ENCODE data around the gene TNFRSF8. TPM values are rescaled to one million over a fixed set of nuclear protein-coding genes. Genes with fewer than 3 reads are reported as not detected.
"Not testable (repeated sequence)": the region's sequence is repeated elsewhere in the genome, so short reads cannot be mapped to it uniquely, and the experiment has no call there.

Gene TNFRSF8
- polyA plus RNA-seq (2013, experiment 1 of 2; ENCODE audit: insufficient read length): not detected
- polyA plus RNA-seq (2013, experiment 2 of 2; ENCODE audit: insufficient read length): not detected

GRCh38 chr1:12063141-12064072, at the start of gene TNFRSF8:
TNFRSF8 (plus strand) TSS chr1:12063303; CDS start chr1:12063599, 296 bp downstream.
- no peak for DNase-seq

DNA sequence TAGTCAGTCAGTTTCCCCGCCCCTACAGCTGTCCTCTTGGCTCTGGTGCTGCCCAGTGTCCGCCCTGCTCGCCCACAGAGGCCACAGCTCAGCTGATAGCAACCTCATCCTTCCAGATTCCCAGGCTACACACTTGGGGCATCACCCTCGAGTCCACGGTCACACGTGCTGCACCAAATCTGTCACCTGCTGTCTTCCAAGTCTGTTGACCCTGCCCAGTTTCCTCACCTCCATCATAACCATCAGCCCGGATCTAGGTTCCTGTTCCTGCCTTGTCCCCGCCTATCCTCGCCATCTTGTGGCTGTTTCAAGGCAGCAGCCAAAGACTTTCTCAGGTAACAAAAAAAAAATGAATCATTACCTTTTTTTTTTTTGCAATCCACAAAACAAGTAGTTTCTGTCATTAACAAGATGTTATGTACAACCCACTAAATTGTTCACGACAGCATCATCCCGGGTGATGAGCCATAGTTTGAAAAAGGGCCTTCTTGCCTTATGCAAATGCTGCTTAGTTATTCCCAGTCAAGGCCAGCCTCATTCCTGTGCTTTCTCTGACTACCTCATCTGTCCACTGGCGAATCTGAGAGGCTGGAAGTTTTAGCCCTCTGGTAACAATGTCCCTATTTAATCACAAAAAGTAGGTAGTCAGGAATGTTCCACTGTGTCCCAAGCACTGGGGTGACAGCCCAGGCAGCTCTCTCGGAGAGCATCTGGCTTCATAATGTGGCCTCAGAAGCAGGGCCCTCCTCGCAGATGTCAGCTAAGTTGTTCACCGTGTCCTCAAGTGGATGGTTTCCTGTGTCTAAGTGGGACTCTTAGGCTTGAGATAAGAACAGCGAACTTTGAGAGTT, 48.7 kb upstream of the TNFRSF8 start:
- DNase-seq: peak; percentile 20

GRCh38 chr1:12015001-12015491, 48.1 kb upstream of the TNFRSF8 start:
- peak; percentile 23 for DNase-seq

- DNase-seq: no peak
Observed at GRCh38 chr1:12015499-12015898, 47.6 kb upstream of the TNFRSF8 start.

DNA sequence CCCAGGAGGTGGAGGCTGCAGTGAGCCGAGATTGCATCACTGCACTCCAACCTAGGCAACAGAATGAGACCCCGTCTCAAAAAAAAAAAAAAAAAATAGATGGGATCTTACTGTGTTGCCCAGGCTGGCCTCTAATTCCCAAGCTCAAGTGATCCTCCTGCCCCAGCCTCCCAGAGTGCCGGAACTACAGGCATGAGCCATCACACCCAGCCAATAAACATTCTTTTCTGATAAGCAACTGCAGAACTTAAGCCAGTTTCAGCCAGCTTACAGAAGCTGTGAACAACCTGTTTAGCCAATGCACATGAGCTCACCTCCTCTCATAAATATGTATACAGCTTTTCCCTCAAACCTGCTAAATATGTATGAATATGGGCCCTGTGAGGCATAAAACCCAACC, 46.9 kb upstream of the TNFRSF8 start:
- no peak for DNase-seq

DNA sequence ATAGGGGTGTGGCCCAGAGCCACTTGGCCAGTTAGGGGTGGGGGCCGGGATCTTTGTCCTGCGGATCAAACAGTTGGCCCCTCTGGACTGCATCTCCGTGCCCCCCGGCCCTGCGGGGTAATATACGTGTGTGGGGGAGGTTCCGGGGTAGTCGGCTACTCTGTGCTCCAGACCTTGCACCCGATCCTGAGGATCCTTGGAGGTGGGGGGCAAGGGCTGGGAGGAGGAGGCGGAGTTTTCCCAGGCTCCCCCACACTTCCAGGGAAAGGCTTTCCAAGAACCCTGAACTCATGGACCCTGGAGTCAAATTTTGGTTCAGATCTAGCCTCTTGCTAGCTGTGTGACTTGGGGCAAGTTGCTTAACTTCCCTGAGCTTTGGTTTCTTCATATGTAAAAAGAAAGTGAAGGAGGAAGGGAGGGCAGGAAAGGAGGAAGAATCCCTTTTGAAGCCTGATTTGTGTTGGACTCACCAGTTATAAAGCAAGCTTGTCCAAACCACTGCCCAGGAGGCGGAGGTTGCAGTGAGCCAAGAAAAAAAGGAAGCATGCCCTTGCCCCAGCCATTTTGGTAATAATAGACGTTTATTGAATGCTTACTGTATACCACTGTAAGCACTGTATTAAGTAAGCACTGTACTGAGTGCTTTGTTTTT, 43.1 kb upstream of the TNFRSF8 start:
- no peak for DNase-seq

GRCh38 chr1:12021616-12022015, 41.5 kb upstream of the TNFRSF8 start:
- DNase-seq: no peak

GRCh38 chr1:12022036-12022435, 41.1 kb upstream of the TNFRSF8 start:
- DNase-seq: no peak

DNA sequence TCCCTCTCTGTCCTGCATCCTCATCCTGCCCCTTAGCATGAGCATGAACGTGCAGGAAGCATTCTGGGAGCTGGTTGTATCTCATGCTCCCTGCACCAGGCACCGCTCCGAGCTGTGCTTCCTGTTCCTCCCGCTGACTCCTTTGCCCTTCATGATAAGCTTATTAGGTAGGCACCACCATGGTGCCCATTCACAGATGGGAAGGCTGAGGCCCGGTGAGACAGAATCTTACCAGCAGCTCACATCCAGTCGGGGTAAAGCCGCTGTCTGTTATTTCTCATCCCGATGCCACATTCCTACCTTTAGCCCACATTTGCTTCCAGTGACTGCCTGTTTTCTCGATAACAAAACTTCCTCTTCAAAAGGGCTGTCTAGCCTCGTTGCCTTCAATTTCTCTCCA, 36.5 kb upstream of the TNFRSF8 start:
- DNase-seq: no peak

DNA sequence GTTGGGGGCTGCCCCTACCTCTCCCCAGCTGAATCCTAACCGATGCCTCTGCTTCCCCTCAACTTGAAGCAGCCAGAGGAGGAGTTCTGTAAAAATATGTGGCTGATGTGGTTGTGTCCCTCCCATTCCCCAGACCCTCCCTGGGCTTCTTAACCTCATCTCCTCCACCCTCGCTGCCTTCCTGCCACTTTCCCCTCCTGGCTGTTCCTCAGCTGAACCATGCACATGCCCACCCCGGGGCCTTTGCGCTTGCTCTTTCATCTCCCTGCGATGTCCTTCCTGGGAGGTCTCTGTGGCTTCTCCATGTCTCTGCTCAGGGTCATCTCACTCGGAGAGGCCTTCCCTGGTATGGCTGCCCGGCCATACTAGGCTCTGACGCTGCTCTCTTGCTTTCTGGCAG, 34.9 kb upstream of the TNFRSF8 start:
- DNase-seq: no peak

DNA sequence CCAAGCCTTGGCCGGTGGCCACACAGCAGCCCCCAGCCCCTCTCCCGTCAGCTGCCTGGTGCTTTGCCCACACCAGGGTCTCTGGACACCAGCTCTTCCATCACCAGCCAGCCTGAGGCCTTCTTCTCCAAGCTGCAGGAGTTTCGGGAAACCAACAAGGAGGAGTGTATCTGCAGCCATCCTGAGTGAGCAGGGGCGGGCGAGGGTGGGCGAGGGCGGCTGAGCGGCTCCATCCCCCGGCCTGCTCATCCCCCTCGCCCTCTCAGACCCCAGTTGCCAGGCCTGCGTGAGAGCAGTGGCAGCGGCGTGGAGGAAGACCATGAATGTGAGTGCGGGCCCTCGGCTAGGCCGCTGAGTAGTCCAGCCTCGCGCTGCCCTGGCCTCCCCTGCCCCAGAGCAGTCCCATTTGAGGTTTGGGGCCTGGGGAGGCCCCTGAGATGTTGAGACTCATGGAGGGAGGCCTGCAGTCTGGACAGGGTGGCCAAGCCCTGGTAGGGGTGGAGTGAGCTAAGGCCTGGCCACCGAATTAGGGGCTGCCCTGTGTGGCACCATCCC, 34.1 kb upstream of the TNFRSF8 start:
- DNase-seq: no peak

DNA sequence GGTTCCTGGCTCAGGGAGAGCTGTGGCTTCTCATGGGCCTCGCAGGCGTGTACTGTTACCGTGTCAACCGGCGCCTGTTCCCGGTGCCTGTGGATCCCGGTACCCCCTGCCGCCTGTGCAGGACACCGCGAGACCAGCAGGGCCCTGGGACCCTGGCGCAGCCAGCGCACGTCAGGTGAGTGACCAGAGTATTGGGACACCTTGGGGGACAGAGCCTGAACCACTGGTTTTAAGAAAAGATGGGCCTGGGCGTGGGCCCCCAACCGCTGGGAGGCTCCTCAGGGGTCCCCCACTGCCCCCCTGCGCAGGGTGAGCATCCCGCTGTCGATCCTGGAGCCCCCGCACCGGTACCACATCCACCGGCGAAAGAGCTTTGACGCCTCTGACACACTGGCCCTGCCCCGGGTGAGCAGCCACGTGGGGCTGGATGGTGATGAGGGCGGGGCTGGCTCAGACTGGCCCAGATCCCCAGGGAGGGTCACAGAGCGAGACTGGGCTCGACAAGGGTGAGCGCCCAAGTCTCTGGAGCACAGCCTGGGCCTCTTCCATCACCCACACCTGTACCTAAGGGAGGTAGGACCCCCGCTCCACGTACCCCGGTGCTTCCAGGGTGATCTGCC, 33.3 kb upstream of the TNFRSF8 start:
- DNase-seq: no peak

DNA sequence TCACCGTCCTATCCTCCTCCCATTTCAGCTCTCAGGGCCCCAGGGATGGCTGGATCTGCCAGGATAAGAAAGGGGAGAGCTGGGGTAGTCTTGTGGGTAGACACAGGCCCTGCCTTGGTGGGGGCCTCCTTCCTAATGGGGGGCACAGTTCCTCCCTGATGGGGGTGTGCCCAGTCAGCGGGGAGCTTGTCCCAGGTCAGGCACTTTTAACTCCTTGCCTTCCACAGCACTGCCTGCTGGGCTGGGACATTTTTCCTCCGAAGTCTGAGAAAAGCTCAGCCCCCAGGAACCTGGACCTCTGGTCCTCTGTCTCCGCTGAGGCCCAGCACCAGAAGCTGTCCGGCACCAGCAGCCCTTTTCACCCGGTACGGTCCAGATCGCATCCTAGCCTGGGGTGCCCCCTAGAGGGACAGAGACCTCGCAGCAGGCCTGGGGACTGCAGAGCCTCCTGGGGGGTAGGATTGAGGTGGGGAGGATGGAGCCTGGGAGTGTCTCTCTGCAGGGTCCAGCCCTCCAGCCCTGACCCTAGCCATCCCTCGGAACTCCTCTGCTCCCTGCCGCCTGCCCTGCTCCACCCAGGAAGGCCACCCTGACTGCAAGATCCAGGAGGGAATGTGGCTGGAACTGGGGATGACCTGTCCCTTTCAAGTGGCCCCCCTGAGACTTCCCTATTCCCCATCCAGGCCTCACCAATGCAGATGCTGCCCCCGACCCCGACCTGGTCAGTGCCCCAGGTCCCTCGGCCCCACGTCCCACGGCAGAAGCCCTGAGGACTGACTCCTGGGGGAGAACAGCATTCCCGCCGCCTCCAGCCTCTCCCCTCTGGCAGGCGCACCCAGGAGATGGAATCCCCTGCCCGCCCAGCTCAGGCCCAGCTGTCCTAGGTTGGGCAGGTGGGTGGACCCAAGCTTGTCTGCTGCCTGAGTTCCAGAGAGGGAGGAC, 31.8 kb upstream of the TNFRSF8 start:
- peak; percentile 27 for DNase-seq

GRCh38 chr1:12032161-12032621, 30.9 kb upstream of the TNFRSF8 start:
- no peak for DNase-seq

DNA sequence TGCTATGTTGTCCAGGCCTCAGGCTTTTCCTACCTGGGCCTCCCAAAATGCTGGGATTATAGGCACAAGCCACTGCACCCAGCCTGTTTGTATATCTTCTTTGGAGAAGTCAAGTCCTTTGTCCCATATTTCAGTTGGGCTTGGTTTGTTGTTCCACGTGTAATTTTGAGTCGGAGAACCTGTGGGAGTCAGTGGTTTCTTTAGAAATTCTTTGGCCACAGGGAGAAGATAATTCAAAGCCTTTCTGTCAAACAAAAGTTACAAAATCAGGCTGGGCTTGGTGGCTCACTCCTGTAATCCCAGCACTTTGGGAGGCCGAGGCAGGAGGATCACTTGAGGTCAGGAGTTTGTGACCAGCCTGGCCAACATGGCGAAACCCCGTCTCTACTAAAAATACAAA, 29.7 kb upstream of the TNFRSF8 start:
- not testable (repeated sequence) for DNase-seq

DNA sequence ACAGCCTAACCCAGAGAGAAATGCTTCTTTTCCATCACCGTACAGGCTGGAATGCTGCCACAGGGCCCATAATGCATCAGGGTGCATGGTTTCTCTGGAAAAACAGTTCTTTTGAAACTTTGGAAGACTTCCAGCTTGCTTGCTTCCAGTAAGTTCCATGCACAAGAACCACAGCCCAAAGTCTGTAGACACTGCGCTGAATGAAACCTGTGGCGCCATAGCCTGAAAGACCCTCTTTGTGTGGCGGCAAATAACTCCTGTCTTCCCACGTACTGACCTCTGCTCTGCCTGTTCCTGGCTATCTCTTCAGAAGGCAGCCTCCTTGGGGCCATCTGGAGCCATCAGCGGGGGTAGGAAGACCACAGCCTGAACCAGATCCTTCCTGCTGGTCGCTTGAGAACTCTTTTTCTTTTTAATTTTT, 28.7 kb upstream of the TNFRSF8 start:
- DNase-seq: no peak

DNA sequence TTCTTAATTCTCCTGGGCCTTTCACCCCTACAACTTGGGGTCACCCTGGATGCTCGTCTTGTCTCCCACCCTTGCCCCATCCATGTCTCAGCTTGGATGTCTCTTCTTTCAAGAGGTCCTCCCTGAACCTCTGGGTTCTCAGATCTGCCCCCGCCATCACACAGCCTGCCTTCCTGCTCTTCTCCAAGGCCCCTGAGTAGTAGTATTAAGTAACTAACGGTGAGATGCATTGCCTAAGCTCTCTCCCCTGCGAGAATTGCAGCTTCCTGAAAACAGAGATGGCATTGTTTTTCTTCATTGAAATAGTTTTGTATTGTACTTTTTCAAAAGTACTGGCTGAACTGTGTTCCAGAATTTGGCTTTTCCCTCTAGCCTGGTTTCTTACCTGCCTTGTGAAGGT, 27.8 kb upstream of the TNFRSF8 start:
- no peak for DNase-seq

GRCh38 chr1:12037486-12038355, 25.4 kb upstream of the TNFRSF8 start:
- DNase-seq: no peak
